GM21381 (cell line): ENCODE data around the gene SLC35B1.
"Not testable (repeated sequence)": the region's sequence is repeated elsewhere in the genome, so short reads cannot be mapped to it uniquely, and the experiment has no call there.

Experiments used
- ATAC-seq: cut with Tn5 transposase; IDR thresholded peaks from one replicate; pipeline ENCODE4 v1.9.1; 2021; ENCODE audit warnings: mild to moderate bottlenecking, moderate library complexity; ENCODE audit not compliant: unreplicated experiment

The SLC35B1 gene

DNA sequence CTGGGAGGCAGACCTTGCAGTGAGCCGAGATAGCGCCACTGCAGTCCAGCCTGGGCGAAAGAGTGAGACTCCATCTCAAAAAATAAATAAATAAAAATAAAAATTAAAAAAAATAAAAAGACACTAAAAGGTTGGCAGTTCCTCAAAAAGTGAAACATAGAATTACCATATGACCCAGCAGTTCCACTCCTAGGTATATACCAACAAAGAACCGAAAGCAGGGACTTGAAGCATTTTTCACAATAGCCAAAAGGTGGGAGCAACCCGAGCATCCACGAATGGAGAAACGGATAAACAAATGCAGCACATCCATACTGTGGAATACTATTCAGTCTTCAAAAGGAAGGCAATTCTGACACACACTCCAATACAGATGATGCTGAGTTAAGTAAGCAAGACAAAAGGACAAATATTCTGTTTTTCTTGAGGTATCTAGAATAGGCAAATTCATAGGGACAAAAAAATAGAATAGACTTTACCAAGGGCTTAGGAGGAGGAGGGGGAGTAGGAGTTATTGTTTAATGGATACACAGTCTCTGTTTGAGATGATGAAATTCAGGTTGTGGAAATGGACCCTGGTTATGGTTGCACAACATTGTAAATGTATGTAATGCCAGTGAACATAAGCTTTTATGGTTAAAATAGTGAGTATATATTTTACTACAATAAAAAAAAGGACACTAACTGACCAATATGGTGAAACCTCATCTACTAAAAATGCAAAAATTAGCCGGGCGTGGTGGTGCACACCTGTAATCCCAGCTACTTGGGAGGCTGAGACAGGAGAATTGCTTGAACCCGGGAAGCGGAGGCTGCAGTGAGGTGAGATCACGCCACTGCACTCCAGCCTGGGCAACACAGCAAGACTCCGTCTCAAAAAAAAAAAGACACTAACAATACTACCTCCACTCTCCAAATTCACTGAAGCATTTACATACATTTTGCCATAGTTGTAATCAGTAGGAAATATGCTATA lies 27.0 kb upstream of the SLC35B1 start:
- no peak for ATAC-seq

DNA sequence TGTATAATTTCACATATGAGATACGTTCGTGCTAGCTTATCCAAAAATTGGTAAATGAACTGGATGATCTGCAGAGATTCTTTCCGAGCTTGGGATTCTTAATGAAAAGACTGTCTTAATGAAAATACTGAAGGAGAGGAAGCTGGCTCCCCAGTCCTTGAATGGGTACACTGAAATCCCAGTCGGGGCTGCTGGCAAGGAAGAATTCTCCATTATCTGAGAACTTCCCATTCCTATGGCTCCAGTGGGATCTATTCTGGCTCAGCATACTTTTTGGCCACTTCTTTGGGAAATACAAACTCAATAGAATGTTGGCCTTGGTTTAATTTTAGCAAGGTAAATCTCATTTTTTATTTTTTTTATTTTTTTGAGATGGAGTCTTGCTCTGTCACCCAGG lies 23.7 kb upstream of the SLC35B1 start:
- ATAC-seq, result no peak

DNA sequence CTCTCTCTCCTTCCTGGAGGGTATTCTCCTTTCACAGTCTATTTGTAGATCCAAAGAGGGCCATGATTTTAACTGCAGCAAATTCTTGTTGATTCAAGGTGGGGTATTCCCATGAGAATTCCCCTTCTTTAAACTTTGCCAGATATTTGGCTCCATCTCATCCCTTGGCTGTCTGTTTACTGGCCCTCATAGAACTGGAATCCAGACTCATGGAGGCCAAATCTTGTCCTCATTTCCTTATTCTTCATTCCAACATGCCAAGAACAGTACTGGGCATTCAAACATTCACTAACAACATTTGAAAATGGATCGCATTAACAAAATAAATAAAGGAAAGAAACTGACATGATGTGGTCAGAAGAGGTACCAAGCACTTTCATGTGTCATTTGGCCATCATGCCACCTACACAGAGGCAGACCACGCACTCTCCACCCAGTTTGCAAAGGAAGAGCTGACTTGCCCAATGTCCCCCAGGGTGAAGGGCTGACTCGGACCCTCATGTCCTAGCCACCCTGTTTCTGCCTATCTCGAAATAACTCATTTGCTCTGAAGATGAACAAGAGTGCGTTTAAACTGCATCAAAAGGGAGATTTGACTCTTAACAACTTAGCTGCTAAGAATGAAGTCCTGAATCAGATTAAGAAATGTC lies 23.1 kb upstream of the SLC35B1 start:
- ATAC-seq, result no peak

DNA sequence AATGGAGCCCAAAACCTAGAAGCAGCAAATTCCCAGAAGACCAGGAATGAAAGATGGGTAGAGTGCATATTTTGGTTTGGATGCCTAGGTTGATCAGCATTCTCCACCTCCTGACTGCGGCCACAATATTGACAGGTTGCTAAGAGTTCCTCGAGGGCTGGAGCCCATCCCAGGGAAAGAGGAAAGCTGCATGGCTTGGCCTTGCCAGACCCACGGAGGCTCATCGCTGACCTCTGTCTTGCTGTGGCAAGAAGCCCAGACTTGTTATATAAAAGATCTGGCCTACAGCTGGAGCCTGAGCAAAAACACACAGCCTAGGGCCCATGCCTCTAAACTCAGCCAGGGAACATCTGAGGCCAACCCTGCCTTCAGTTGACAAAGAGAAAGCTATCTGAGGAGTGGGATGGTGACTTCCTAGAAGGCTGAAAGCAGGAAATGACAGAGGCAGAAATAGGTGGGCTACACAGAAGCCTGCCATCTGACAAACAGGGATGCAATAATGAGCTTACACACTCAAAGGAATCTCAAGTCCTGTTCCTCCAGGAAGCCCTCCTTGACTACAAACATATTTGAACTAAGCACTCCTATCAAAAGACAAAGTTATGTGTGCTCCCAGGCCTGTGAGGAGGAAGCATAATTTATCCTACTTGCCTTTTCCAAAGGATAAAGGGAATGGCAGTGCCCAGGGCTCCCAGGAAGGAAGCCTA lies 22.5 kb upstream of the SLC35B1 start:
- ATAC-seq, result no peak

DNA sequence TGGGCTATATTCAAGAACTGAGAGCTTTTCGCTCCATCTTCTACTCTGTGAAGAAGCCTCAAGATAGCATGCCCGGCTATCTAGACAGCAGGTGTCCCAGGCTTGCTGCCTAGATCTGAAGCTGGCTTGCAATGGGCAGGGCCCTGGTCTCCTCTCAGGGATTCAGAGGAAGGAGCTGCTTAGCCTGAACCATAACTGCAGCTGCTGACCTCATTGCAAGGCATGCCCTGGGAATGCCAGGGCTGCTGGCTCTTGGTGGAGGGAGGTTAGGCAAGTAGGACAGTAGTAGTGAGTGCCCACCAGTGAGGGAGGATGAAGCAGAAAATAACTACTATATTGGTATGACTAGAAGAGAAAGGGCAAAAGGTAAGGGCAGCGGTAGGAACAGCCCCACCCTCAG lies 21.3 kb upstream of the SLC35B1 start:
- no peak for ATAC-seq

DNA sequence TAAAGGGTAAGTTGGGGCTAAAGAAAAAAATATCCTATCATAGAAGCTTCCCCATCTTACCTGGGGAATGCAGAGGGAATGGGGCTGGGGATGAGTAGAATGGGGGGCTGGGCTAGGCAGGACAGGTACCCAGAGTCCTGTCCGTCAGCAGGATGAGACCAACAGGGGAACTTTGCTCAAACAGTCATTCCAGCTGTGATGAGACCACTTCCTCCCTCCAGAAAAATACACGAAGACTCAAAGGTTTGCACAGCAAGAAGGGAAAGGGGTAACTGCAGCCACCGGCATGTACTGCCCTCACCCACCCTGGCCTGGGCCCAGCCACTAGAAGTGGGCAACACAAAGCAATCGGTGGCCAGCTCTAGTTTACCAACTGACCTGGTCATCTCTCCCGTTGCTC lies 20.7 kb upstream of the SLC35B1 start:
- no peak for ATAC-seq

DNA sequence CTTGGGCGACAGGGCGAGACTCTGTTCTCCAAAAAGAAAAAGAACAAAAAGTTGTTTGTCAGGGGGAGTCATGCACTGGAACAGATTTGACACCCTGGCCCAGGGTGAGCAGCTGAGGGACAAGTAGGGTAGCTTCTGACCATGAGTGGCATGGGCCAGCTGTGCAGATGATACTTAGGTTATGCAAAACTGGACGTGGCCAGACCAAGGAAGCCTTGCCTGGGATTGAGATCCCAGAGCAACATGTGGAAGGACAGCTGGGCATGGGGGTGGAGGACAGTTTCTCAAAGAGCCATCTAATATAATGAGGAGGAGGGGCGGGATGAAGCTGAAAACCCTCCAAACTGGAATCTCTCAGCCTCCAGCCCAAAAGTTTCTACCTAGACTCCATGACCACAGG lies 19.6 kb upstream of the SLC35B1 start:
- ATAC-seq, result no peak

DNA sequence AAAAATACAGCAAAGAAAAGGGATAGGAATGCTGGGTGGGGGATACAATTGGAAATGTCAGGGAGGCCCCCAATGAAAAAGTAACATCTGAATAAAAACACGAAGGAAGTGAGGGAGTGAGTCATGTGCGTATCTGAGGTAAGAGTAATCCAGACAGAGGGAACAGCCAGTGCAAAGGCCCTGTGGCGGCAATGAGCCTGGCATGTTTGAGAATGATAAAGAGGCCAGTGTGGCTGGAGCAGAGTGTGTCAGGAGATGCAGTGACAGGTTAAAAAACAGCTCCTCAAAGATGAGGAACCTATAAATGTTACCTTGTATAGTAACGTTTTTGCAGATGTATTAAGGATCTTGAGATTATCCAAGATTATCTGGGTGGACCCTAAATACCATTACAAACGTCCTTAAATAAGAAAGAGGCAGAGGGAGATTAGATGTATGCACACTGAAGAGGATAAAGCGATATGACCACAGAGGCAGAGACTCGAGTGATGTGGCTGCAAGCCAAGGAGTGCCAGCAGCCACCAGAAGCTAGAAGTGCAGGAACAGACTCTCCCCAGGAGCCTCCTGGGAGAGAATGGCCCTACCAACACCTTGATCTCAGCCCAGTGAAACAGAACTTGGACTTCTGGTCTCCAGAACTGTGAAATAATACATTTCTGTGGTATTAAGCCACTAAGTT lies 17.8 kb upstream of the SLC35B1 start:
- no peak for ATAC-seq

DNA sequence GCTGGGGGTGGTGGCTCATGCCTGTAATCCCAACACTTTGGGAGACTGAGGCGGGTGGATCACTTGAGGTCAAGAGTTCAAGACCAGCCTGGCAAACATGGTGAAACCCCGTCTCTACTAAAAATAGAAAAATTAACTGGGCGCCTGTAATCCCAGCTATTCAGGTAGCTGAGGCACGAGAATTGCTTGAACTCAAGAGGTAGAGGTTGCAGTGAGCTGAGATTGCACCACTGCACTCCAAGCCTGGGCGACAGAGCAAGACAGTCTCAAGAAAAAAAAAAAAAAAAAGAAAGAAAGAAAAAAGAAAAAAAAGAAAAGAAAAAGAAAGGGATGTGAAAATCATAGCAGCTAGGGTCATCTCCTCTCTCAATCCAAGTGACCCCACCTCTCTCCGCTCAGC lies 16.8 kb upstream of the SLC35B1 start:
- not testable (repeated sequence) for ATAC-seq

DNA sequence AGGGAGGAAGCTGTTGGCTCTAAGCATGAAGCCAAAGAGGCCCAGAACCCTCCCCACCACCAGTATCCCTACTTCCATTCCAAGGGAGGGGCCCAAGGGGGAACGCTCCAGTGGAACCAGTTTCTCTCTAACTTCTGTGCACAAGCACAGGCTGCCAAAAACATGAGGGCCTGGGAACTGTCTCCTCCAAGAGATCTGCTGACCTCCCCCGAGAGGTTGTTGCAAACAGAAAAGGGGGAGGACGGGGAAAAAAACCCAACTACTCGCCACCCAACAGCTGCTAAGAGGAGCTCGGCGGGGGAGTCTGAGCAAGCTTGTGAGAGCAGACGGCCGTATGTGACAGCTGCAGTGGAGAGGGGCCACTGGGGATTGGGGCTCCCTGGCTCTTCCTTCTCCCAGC lies 15.7 kb upstream of the SLC35B1 start:
- no peak for ATAC-seq

DNA sequence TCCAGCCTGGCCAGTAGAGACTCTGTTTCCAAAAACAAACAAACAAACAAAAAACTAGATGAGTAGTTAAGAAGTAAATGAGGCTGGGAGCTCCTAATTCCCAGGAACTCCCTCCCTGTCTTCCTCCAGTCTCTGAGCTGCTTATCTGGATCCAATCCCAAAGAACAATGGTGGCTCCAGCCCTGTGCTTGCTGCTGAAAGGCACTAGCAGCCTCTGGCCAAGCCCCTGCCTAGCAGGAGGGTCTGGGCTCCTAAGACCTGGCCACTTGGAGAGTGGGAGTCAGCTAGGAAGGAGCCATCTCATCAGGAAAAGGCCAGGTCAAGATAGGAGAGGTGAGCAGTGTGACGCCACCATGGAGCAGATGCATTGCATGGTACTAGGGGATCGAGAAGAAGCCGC lies 14.3 kb upstream of the SLC35B1 start:
- ATAC-seq, result no peak

DNA sequence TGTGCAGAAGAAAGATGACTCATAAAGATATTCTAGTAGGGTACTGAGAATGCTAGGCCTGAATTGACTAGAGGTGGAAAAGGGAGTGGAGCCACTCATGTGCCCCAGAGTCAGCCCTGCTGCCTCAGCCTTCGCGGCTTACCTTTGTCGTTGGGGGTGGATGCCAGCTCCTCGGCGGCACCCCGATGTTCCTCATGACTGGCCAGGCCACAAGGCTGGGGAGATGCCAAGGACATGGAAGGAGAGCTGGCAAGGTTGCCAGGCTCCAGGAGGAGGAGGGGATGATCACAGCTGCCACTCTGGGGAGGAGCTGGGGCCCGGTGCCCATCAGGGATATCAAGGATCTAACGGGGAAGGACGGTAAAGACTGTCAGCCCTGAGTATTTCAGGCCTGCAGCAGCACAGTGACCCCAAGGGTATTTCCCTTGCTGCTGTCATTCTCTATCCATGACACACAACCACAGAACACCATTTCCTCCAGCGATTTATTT lies 9.7 kb upstream of the SLC35B1 start:
- ATAC-seq, result no peak

DNA sequence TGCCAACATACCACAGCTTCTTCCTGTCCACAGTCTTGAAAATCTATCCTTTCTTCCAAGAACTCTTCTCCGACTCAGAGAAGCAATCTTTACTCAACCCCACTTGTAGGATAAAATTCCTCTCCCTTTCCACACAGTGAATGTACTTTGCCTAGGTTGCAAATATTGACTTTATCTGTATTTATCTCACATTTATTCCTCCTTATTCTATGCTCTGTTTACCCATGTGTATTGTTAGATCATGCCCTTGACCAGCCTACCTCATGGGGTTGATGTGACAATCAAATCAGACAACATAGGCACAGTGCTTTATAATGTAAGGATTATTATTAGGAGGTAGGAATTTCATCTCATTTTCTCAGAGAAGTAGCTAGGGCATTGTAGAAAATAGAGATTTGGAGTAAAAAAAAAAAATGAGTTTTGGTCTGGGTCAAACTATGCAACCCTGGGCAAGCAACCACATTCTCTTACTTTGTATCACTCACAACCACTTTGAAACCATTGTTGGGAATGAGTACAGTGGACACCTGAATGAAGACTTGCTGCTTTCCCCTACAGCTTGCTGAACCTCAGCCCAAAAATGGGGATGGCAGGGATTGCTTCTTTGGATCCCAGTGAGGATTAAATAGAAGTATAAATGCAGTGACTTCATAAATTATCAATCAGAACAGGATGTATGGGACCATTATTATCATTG lies 9.1 kb upstream of the SLC35B1 start:
- ATAC-seq, result no peak

DNA sequence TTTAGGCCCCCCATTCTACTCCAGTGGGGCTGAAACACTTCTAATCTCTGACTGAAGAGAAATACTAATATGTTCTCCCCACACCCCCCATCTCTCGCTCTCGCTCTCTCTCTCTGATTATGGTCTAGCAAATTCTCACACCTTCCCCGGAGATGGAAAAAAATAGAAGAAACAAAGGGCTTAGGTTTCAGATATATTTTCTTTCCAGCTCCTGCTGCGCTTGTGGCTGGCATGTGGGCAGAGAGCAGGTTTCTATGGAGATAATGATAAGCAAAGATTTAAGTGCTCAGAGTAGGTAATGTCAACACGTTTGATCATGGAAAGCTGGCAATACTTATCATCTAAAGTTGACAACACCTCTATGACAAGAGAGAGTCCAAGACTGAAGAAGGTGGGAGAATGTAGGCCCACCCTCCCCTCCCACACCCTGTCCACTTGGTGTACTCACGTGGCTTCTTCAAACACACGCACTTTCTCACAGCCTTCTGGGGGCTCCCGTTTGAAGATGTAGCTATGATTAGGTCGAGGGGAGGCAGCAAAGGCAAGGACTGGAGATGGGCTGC lies 8.0 kb upstream of the SLC35B1 start:
- ATAC-seq, result no peak

DNA sequence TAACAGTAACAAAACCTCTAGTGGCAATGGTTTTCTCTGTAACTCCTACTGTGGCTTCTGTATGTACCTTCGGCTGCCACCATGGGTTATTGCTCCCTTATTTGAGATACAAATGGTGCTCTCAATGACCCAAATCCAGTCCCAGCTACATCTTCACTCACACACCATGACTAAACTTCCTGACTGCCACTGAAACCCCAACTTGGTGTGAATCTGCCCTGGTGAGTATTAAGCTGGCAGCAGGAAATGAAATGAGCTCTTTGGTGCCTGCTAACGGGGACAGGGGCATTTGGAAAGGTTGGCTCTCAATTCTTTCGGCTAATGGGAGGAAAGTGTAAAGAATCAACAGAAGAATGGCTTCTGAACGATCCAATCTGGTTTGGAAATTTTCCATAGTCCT lies 7.5 kb upstream of the SLC35B1 start:
- no peak for ATAC-seq

DNA sequence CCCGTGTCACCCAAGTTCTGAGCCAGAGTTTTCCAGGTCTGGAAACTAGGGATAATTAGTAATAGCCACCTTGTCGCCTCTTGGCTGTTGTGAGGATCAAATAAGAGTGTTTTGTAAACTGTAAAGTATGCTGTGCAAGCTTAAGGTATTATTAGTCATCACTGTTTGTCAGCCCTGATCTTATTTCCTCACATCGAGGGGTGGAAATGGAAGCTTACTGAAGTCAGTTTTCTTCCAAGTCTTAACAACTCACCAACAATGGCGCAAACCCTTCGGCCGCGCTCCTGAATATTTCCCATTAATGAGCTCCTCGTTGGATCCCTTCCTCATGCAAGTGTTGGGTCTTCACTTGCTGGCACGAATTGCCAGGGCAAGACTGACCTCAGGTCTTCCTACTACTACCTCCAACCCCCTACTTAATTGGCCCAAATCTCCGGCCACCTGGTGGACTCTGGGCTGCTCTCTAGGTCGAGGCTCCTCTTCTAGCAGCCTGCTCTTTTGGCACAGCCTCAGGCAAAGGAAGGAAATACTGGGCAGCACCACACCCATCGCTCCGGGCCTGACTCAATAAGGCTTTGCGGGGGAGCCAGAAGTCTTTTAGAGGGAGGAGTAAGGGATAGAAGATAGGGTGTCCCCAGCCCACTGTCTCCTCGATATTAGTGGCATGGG lies 885 bp upstream of the SLC35B1 start:
- ATAC-seq, result no peak

DNA sequence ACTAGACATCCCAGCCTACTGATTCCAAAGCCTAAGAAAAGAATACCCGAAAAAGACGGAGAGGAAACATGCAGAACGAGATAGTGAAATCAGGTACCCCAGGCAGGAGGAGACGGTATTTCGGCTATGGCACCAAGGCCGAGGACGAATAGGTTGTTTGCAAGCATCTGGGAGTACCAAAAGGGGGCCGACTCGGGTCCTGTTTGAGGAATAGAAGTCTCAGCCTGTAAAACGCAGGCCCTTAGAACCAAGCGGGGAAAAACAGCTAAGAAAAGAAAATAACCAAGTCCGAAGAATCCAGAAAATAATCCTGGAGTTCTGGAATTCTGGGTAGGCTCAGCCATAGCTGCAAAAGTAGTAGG lies 537 bp downstream of the SLC35B1 start:
- no peak for ATAC-seq

DNA sequence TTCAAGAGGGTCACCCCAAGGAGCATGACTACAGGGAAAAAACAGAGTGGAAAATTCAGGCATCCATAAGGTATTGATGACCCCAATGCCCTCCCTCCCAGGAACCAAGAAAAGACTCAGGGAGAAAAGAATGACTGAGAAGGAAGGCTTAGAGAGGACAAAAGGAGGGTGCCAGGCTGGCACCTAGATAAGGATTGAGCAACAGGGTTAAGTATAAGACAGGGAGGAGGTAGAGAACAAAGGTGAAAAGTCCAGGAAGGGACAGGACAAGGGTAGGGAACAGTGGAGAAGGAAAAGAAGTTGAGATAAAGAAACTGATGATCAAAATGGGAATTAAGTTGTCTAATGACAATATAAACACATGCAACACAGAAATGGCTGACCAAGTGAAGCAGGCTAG lies 2.5 kb downstream of the SLC35B1 start:
- no peak for ATAC-seq

DNA sequence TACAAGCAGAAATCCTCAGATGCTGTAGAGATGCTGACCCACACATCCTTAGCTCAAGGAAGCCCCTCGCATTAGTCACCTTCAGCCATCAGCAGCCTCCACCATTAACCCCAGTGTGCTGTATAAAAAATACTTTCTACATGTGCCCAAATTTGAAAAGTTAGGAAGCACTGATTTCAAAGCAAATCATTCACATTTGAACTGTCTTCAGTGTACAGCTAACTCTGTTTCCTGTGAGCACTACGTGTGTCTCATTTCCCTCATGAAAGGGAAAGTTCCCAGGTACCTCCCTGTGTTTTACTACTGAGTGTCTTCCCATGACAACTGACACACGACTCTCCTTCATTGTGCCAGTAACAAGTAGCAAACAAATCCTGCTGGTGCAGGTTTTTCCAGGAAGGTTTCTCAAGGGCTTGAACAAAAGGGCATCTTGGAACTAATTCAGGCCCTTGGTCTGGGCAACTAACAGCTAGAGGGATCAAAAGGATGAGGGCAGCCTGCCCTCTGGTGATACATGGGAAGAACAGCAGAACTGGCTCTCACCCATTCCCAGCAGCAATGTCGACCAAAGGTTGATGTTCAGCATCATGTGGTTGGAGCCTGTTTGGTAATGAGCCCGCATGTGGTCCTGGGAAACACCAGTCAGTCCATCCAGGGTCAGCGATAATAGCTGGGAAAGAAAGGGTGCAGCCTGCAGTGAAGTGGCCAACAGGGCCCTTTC lies 4.0 kb downstream of the SLC35B1 start:
- ATAC-seq, result no peak
